ENCODE measurements around the gene PXT1.
"Not testable (repeated sequence)": the region's sequence is repeated elsewhere in the genome, so short reads cannot be mapped to it uniquely, and the experiment has no call there.

The PXT1 gene

DNA sequence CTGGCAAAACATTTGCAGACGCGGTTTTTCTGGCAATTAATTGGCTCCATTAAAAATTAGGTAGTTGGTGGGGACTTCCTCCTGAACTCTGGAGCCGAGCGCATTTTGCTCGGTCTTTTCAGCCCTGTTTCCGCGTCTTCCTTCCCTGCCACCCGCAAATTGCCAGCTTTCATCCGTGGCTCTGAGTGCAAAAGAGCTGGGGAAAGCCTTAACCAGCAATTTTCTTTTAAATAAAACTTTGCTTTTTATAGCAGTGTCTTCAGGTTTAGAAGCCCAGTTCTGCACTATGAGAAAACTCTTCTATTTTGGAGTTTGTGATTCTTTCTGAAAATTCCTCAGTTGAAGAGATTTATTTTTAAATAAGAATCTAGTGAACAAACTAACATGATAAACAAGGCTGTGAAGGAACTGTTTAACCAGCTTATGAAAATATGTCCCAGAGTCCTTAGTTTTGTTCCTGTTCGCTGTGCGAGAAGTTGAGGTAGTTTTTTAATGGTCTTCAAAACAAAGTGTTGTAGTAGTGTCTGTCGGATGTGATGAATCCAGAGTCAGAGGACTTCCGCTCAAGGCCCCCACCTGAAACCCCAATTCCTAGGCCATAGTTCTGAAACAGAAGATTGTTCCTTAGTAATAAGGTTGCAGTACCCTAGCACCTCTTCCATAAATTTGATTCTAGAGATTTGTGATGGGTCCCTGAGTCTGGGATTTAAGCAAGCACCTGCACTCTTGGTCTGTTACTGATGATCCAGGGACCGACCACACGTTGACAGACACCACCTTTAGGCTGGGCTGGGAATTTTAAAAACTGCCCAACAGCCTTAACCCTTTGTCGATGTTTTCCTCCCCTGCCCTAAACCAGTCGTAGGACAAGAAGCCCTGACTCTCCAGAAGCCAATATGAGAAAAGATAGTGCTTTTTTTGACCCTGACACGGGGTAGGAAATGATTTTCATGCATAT is 1.1 kb upstream of the PXT1 start:
- FAIRE-seq: no peak

- FAIRE-seq: no peak
These were observed 467 bp downstream of the PXT1 start for GRCh38 chr6:36442103-36442670.

GRCh38 chr6:36441307-36441894 is 1.3 kb downstream of the PXT1 start:
- peak; percentile 84 for FAIRE-seq

GRCh38 chr6:36436466-36436865 is 6.2 kb downstream of the PXT1 start:
- no peak for FAIRE-seq

DNA sequence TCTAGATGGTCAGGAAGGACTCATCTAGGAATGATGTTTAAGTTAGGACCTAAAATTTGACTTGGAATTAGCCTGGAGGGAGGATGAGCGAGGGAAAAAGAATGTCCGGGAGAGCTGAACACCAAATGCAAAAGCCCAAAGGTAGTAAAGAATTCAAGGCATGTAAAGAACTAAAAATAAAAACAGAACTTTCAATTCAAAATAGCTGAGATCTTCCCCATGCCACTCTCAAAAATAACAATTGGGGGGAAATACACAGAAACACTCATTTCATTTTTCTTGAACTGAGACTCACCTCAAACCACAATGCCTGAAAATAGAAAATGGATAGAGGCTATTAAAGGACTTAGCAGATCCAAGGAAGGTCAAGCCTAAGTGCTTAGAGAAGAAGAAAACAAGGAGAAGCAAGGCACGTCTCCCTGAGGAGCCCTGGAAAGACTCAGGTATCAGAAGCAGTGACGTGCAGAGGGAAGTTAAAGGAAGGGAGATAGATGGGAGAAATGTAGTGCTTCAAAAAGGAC is 10.4 kb downstream of the PXT1 start:
- FAIRE-seq: no peak

- FAIRE-seq: no peak
These were observed 11.5 kb downstream of the PXT1 start for GRCh38 chr6:36431197-36431596.

DNA sequence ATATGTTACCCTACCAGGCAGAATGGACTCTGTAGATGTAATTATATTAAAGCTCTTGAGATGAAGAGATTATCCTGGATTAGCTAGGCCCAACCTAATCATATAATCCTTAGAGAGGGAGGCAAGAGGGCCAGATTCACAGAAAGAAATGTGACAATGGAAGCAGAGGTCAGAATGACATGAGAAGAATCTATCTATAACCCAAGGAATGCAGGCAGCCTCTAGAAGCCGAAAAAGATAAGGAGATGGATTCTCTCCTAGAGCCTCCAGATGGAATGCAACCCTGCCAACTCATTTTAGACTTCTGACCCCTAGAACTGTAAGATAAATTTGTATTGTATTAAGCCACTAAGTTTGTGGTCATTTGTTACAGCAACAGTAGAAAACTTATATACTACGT is 12.3 kb downstream of the PXT1 start:
- no peak for FAIRE-seq

DNA sequence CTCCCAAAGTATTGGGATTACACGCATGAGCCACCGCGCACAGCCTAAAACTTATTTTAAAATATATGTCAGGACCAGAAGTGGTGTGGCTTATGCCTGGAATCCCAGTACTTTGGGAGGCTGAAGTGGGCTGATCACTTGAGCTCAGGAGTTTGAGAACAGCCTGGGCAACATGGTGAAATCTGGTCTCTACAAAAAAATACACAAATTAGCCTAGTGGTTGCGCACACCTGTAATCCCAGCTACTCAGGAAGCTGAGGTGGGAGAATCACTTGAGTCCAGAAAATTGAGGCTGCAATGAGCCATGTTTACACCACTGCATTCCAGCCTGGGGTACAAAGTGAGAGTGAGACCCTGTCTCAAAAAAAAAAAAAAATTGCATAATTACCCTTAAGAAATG is 13.7 kb downstream of the PXT1 start:
- FAIRE-seq: no peak

- no peak for FAIRE-seq
These were observed 16.0 kb downstream of the PXT1 start for GRCh38 chr6:36426622-36427021.

DNA sequence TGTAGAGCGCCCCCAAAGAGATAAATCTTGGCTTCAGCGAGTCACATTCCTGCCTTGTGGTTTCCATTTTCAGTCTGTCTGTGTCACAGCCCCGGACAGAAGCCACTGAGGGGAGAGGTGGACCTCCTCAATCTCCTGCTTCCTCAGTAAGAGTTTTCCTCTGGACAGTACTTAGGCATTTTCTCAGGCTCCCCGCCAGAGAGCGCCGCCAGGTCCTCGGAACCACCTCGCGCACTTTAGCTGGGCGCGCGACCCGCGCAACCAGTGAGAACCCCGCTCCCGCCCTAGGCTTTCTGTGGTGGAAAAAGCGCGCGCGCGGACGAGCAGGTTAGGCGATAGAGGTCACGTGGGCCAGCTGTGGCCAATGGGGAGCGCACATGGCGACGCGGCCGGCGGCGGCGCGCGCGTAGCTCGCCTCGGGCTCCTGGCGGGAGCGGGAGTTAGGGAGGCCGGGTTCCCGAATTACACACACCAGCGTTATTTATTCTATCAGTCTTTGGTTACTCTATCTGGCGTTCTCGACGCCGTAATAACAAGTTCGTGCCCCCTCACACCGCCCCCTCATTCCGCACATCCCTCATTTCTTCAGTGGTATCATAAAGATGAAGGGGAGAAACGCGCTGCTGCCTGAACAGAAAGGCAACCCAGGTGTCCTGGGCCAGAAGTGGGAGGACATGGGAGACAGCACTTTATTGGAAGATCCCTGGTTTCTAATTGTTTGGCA is 19.4 kb downstream of the PXT1 start:
- peak; percentile 89 for FAIRE-seq

GRCh38 chr6:36422714-36423100 is 19.9 kb downstream of the PXT1 start:
- no peak for FAIRE-seq

DNA sequence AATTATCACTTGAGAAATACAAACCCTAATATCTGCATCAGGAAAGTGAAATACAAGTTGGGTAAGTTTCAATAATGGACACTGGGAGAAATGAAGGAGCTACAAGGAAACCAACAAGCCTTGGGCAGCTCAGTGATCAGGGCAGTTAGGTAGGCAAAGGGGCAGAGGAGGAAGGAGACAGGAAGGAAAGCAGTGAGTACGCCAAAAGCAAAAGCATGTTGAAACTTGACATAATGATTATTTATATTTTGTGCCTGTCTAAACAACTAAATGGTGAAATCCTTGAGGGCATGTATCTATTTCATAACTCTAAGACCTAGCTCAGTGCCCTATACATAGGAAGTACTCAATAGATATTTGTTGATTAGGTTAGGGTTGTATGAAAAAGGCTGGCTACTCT is 23.3 kb downstream of the PXT1 start:
- FAIRE-seq: no peak

DNA sequence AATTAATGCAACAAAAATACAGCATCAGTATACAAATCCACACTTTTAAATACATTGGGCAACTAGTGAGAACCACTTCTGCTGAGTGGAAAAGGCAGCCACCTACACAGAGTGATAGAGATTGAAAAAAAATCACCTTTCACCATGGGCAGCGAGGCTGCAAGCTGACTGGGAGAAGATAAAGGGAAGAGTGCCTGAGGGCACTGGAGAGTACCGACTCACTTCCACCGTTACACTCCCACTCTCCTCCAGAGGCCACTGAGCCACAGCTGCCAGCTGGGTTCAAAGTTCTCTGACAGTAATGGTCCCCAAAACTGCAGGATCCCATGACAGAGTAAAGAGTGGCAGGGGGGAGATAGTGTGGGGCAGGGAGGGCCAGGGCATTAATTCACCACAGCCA is 24.1 kb downstream of the PXT1 start:
- no peak for FAIRE-seq

- FAIRE-seq: no peak
These were observed 28.2 kb downstream of the PXT1 start for GRCh38 chr6:36414481-36414880.

GRCh38 chr6:36413489-36414480 is 28.9 kb downstream of the PXT1 start:
- no peak for FAIRE-seq

GRCh38 chr6:36409718-36410117 is 32.9 kb downstream of the PXT1 start:
- not testable (repeated sequence) for FAIRE-seq

GRCh38 chr6:36404164-36404563 is 38.5 kb downstream of the PXT1 start:
- no peak for FAIRE-seq

DNA sequence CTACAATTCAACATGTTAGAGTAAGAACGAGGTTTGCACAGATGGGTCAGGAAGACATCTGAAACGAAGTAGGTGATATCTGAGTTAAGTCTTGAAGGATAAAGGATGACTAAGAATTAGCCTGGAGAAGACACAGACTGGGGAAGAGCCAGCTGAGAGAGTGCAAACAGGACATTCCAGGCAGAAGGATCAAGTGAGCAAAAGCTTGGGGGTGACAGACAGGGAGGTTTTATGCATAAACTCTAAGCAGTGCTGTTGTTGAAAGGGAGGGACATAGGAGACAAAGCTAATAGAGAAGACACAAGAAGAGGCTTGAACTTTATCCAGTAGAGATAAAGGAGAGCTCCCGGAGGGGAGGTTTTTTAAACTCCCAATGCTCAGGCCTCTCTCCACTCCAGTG is 40.2 kb downstream of the PXT1 start:
- no peak for FAIRE-seq

DNA sequence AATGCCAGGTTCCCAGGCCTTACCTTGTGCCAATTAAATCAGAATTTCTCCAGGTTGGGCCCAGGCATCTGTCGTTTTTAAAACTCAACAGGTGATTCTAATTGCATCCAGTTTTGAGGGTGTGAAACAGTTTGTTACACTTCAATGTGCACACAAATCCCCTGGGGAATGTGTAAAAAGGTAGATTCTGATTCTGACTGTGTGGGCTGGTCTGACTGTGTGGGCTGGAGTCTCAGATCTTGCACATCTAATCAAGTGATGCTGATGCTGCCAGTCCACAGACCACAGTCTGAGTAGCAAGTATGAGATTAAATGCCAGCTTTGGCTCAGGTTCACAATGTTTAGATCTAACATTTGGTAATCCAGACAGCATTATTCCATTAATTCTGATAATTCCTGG is 42.7 kb downstream of the PXT1 start:
- FAIRE-seq: no peak

GRCh38 chr6:36392621-36393020 is 50.0 kb downstream of the PXT1 start:
- no peak for FAIRE-seq

DNA sequence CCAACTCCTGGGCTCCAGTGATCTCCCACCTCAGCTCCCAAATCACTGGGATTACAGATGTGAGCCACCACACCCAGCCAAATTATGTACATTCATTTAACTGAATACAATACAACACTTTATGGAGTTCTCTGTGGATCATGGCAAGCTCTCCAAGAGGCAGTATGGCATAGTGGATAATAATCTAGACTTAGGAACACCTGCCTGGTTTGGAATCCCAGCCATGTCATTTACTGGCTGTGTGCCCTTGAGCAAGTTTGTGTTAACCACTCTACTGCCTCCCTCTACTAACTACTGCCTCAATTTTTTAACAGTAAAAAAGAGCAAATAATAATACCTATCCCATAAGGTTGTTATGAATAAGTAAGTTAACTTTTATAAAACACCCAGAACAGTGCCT is 53.3 kb downstream of the PXT1 start:
- FAIRE-seq: no peak

Data from A204.1 (cell line).